Ovary (tissue), 3 donors: ENCODE data around the gene PIP5K1B.

ENCODE experiments used
- EP300 ChIP-seq: sonication (generic); formaldehyde crosslinking; IDR thresholded peaks from one replicate; pipeline ENCODE4 v1.6.1; 2017; ENCODE audit warnings: antibody characterized with exemption
- POLR2A ChIP-seq: fragments of 450-650 bp; IDR thresholded peaks from one replicate; pipeline ENCODE4 v1.6.1; 2017; ENCODE audit warnings: antibody characterized with exemption, mild to moderate bottlenecking, moderate library complexity
- TF ChIP-seq, protein P1 (sequence below), 3 donors: fragments of 450-650 bp in 2 of 3; fragments of 200-600 bp in 1 of 3; IDR thresholded peaks; one replicate each; pipeline versions ENCODE4 v1.5.1 to v1.8.0; 2016 to 2022; ENCODE audit warnings: antibody characterized with exemption in 3 of 3, mild to moderate bottlenecking in 1 of 3
- donor health status: DM: no; HTN: no; CAD: no.

DNA sequence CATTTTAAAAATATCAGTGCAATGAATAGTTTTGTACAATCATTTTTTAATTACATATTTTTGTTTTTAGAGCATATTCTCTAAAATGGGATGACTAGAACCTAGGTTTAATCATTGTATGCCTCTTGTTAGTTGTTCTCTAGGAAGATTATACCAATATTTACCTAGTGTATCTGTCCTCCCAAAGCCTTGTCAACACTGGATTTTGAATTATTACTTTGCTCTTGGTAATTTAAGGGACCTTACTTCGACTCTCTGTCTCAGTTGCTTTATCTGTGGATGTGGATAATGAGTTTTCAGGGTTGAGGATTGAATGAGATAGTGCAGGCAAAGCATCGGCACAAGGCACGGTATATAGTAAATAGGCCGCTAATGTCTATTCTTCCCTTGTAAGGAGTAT, 10.9 kb upstream of the PIP5K1B start:
- TF ChIP-seq POLR2A (no peak), EP300 (no peak)
- TF ChIP-seq, protein P1, sequence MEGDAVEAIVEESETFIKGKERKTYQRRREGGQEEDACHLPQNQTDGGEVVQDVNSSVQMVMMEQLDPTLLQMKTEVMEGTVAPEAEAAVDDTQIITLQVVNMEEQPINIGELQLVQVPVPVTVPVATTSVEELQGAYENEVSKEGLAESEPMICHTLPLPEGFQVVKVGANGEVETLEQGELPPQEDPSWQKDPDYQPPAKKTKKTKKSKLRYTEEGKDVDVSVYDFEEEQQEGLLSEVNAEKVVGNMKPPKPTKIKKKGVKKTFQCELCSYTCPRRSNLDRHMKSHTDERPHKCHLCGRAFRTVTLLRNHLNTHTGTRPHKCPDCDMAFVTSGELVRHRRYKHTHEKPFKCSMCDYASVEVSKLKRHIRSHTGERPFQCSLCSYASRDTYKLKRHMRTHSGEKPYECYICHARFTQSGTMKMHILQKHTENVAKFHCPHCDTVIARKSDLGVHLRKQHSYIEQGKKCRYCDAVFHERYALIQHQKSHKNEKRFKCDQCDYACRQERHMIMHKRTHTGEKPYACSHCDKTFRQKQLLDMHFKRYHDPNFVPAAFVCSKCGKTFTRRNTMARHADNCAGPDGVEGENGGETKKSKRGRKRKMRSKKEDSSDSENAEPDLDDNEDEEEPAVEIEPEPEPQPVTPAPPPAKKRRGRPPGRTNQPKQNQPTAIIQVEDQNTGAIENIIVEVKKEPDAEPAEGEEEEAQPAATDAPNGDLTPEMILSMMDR (IDR thresholded peaks at IDR 0.05): no peak
